H1 (cell line): ENCODE data around the gene BMPR1A. TPM values are rescaled to one million over a fixed set of nuclear protein-coding genes. Genes with fewer than 3 reads are reported as not detected.

Experiments used
- CHD1 ChIP-seq: IDR thresholded peaks from 2 replicates; pipeline ENCODE4 v1.6.1; 2012; ENCODE audit warnings: low read depth, low read length, improper control_type of control experiment
- PHF8 ChIP-seq: fragments of 200-600 bp; sonication (generic); conservative IDR thresholded peaks from 2 replicates; pipeline ENCODE4 v1.7.1; 2012; ENCODE audit warnings: low read depth, mild to moderate bottlenecking, inconsistent platforms, low read length, moderate library complexity
- polyA plus RNA-seq, 7 experiments: library from polyadenylated mRNA; depleted of rRNA in 3 of 7; stranded (reverse) in 5 of 7; unstranded in 2 of 7; fragments of >200 nt in 5 of 7; fragments of 200-250 nt in 2 of 7; gene quantifications; 1 replicate in 5 of 7; 2 replicates in 1 of 7; 4 replicates in 1 of 7; pipeline versions ENCODE4 v1.2.1 to v1.2.3, GENCODE V29; 2011 to 2013; ENCODE audit warnings: missing spikeins in 2 of 7, mixed read lengths in 2 of 7
- total RNA-seq: library from RNA; stranded (reverse); fragmentation: NEBNext Ultra II Directional; extraction: Animal tissue kit (Norgen Biotek cat#: 25700); gene quantifications from 2 replicates; pipeline ENCODE4 v1.2.1, GENCODE V29; 2021

The BMPR1A gene
- total and polyA plus RNA-seq, 2 of the 8 experiments (the other 6 are each of a cell fraction or from before 2014, with no cell fraction given): 34.4 to 129 TPM

GRCh38 chr10:86711513-86712316, 44.7 kb upstream of the BMPR1A start (continued):
- TF ChIP-seq CHD1 (0 out of 2 replicates have a peak, but pooled peaks have one; percentile 9), PHF8 (peak; percentile 48)
